Tibial nerve (tissue), 4 donors: Measurements from ENCODE around the gene CMBL. TPM values are rescaled to one million over a fixed set of nuclear protein-coding genes. Genes with fewer than 3 reads are reported as not detected.
"Not testable (repeated sequence)": the region's sequence is repeated elsewhere in the genome, so short reads cannot be mapped to it uniquely, and the experiment has no call there.

Experiments used
- DNase-seq, 2 donors: peaks; one replicate each; pipeline ENCODE4 v3.0.0-alpha.2; 2019; ENCODE audit warnings: low spot score in 2 of 2
- H3K27ac ChIP-seq, 4 donors: fragments of 200-600 bp; sonication (generic) in 3 of 4; one replicate each; pipeline ENCODE4 v1.5.1; 2017 to 2019; ENCODE audit warnings: mild to moderate bottlenecking in 1 of 4
- H3K27me3 ChIP-seq, 2 donors: fragments of 200-600 bp; sonication (generic) in 1 of 2; one replicate each; pipeline versions ENCODE4 v1.5.1 to v1.6.0; 2017 to 2019
- H3K36me3 ChIP-seq, 3 donors: fragments of 200-600 bp; sonication (generic); one replicate each; pipeline ENCODE4 v1.5.1; 2018 to 2019
- H3K4me1 ChIP-seq, 4 donors: fragments of 200-600 bp; sonication (generic) in 3 of 4; one replicate each; pipeline ENCODE4 v1.5.1; 2017 to 2019
- H3K4me3 ChIP-seq, 4 donors: fragments of 200-600 bp; sonication (generic) in 3 of 4; one replicate each; pipeline ENCODE4 v1.5.1; 2017 to 2019; ENCODE audit warnings: mild to moderate bottlenecking in 1 of 4, moderate library complexity in 1 of 4
- H3K9me3 ChIP-seq, 4 donors: fragments of 200-600 bp; sonication (generic) in 3 of 4; one replicate each; pipeline ENCODE4 v1.5.1; 2017 to 2019
- CTCF ChIP-seq, 5 experiments: fragments of 200-600 bp in 3 of 5; fragments of 450-650 bp in 2 of 5; sonication (generic) in 3 of 5; IDR thresholded peaks; one replicate each; pipeline ENCODE4 v1.5.1; 2016 to 2019; ENCODE audit warnings: antibody characterized with exemption in 5 of 5, mild to moderate bottlenecking in 3 of 5, moderate library complexity in 2 of 5
- EP300 ChIP-seq, 2 donors: sonication (generic); formaldehyde crosslinking; IDR thresholded peaks; one replicate each; pipeline ENCODE4 v1.6.1; 2017; ENCODE audit warnings: antibody characterized with exemption in 2 of 2, mild to moderate bottlenecking in 1 of 2
- POLR2A ChIP-seq, 2 donors: fragments of 450-650 bp; IDR thresholded peaks; one replicate each; pipeline ENCODE4 v1.6.1; 2017; ENCODE audit warnings: antibody characterized with exemption in 2 of 2, mild to moderate bottlenecking in 2 of 2, moderate library complexity in 2 of 2
- WGBS, 2 donors: methylation state at CpG; one replicate each; pipeline ENCODE4 v1.1.5; 2018; 5-methylcytosine and 5-hydroxymethylcytosine counted together
- total RNA-seq, 4 donors: library from RNA; depleted of rRNA; stranded (reverse); fragments of >200 nt; gene quantifications; one replicate each; pipeline ENCODE4 v1.1.0, GENCODE V29; 2016

The CMBL gene
- total RNA-seq, 4 donors from 2014 or later = 5.7 to 7.4 (median 6.6) TPM

- no peaks in the 10 kb centered on the region for H3K9me3 ChIP-seq
- H3K4me3 ChIP-seq = peak overlapping the region; percentile 65 to 99 (median 84)
- peak overlapping the region; percentile 95 to 100 (median 97) for H3K27ac ChIP-seq
- TF ChIP-seq POLR2A (IDR thresholded peaks at IDR 0.05) (no peak), CTCF (IDR thresholded peaks at IDR 0.05) (no peak)
- no peaks in the 10 kb centered on the region for H3K27me3 ChIP-seq
- whole genome bisulfite sequencing, 2 donors = 19 to 23% methylated on average over 18 to 19 of the region's 19 CpGs
- no peak for DNase-seq
- no peaks in the 10 kb centered on the region for H3K36me3 ChIP-seq
- peaks cover 0 to 42% (median 10%) of the 10 kb centered on the region in 4 donors for H3K4me1 ChIP-seq
These were observed 44.9 kb upstream of the CMBL start for GRCh38 chr5:10352430-10353240.

- WGBS, 2 donors = 85 to 88% methylated on average over 8 of the region's 8 CpGs
- no peak for DNase-seq
- TF ChIP-seq EP300 (IDR thresholded peaks at IDR 0.05) = no peak
- no peak for TF ChIP-seq CTCF (IDR thresholded peaks at IDR 0.05)
- no peak for TF ChIP-seq POLR2A (IDR thresholded peaks at IDR 0.05)
- peaks cover 0 to 35% (median 7%) of the 10 kb centered on the region in 4 donors for H3K4me1 ChIP-seq
- no peak overlapping the region for H3K4me3 ChIP-seq
- no peaks in the 10 kb centered on the region for H3K27me3 ChIP-seq
- H3K27ac ChIP-seq = peak overlapping the region in 3 of 4 donors; percentile 95 to 100 (median 96)
- H3K9me3 ChIP-seq = no peaks in the 10 kb centered on the region
- H3K36me3 ChIP-seq = no peaks in the 10 kb centered on the region
These were observed 44.2 kb upstream of the CMBL start for GRCh38 chr5:10351919-10352318.

DNA sequence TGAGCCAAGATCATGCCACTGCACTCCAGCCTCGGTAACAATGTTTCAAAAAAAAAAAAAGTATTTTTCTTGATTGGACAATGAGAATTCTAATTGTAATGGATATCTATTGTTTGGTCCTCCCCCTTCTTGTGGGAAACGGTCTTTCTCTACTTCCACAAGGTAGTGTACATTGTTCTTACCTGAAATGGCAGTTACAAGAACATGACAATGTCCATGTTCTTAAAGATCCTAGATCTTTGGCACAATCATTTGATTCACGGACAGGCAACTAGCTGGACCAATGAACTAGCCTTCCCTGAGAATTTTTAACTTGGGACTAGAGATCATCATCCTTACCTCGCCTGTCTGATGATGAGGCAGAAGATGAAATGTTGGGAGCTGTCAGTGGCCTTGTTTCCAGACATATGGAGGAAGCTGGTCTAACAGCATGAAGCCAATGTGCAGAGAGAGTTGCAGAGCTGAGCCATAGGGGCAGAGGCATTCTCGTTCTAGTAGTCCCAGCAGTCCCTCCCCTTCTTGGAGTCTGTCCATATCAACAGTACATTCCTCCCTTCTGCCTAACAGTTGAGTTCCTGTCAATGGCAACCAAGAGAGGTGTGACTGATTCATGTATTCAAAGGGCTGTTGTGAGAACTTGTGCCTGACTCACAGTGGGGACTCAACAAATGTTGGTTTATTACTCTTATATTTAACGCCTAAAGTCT, 43.6 kb upstream of the CMBL start:
- no peak for TF ChIP-seq EP300 (IDR thresholded peaks at IDR 0.05)
- no peak for TF ChIP-seq POLR2A (IDR thresholded peaks at IDR 0.05)
- no peak for TF ChIP-seq CTCF (IDR thresholded peaks at IDR 0.05)
- no peaks in the 10 kb centered on the region for H3K27me3 ChIP-seq
- no peak for DNase-seq
- H3K4me1 ChIP-seq = peaks cover 0 to 29% (median 6%) of the 10 kb centered on the region in 4 donors
- WGBS, 2 donors = 76% methylated on average over 6 of the region's 6 CpGs
- no peaks in the 10 kb centered on the region for H3K36me3 ChIP-seq
- H3K27ac ChIP-seq = peak overlapping the region in 2 of 4 donors; percentile 95 to 100
- no peak overlapping the region for H3K4me3 ChIP-seq
- H3K9me3 ChIP-seq = no peaks in the 10 kb centered on the region

DNA sequence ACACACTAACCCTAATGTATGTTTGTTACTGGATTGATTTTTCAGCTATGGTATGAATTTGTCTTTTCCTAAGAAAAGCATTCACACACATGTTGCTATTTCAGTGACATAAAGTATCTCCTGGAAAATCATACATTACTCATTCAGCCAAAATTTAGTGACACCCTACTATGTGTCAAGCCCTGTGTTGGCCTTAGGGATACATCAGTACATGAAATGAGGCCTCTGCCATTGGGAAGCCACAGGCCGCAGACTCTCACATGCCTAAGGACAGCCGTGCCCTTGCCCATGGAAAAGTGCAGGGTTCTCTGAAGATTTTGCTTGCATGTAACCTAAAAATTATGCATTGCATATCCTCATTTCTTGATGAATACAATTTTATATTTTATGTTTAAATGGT, 40.6 kb upstream of the CMBL start:
- DNase-seq = no peak
- Histone ChIP-seq H3K4me3 (no peak overlapping the region), H3K4me1 (peaks cover 0 to 15% (median 3%) of the 10 kb centered on the region in 4 donors), H3K27ac (no peak overlapping the region), H3K27me3 (no peaks in the 10 kb centered on the region), H3K36me3 (no peaks in the 10 kb centered on the region), H3K9me3 (no peaks in the 10 kb centered on the region)
- WGBS, 2 donors = 75 to 88% methylated on average over 2 of the region's 2 CpGs
- no peak for TF ChIP-seq CTCF (IDR thresholded peaks at IDR 0.05)
- no peak for TF ChIP-seq POLR2A (IDR thresholded peaks at IDR 0.05)
- no peak for TF ChIP-seq EP300 (IDR thresholded peaks at IDR 0.05)

GRCh38 chr5:10344461-10345106, 36.9 kb upstream of the CMBL start:
- 95 to 99% methylated on average over 5 of the region's 5 CpGs for WGBS, 2 donors
- DNase-seq, H3K27ac ChIP-seq: not testable (repeated sequence)

More at GRCh38 chr5:10344461-10345106, 36.9 kb upstream of the CMBL start:
- H3K4me1 ChIP-seq, H3K36me3 ChIP-seq, H3K9me3 ChIP-seq, H3K4me3 ChIP-seq, H3K27me3 ChIP-seq: not testable (repeated sequence)
